Keratinocyte (primary cell): ENCODE data around the gene RAPGEF1.

Experiments used
- CTCF ChIP-seq, 3 experiments: IDR thresholded peaks in 1 of 3; conservative IDR thresholded peaks in 1 of 3; optimal IDR thresholded peaks in 1 of 3; 2 replicates in 2 of 3; 3 replicates in 1 of 3; pipeline versions ENCODE3 to v1.5.1; 2011; ENCODE audit warnings: low read length in 3 of 3, mild to moderate bottlenecking in 3 of 3, moderate library complexity in 2 of 3, control low read depth in 1 of 3, inconsistent platforms in 1 of 3; ENCODE audit not compliant: insufficient read depth in 2 of 3; ENCODE audit errors: extremely low read depth in 1 of 3
- EZH2 ChIP-seq: IDR thresholded peaks from one replicate; pipeline ENCODE4 v1.6.1; 2012; ENCODE audit warnings: inconsistent platforms, mild to moderate bottlenecking, low read length, moderate library complexity

GRCh38 chr9:131528186-131528585, 211.7 kb downstream of the RAPGEF1 start:
- TF ChIP-seq CTCF (optimal IDR thresholded peaks at IDR 0.05 in 1 of 3, IDR thresholded peaks at IDR 0.05 in 1 of 3, conservative IDR thresholded peaks at IDR 0.05 in 1 of 3; ENCODE audit: extremely low read depth in 1 of 3, insufficient read depth in 2 of 3, low read length in 3 of 3) (no peak), EZH2 (no peak)
